ENCODE results near the gene NDST3.

DNA sequence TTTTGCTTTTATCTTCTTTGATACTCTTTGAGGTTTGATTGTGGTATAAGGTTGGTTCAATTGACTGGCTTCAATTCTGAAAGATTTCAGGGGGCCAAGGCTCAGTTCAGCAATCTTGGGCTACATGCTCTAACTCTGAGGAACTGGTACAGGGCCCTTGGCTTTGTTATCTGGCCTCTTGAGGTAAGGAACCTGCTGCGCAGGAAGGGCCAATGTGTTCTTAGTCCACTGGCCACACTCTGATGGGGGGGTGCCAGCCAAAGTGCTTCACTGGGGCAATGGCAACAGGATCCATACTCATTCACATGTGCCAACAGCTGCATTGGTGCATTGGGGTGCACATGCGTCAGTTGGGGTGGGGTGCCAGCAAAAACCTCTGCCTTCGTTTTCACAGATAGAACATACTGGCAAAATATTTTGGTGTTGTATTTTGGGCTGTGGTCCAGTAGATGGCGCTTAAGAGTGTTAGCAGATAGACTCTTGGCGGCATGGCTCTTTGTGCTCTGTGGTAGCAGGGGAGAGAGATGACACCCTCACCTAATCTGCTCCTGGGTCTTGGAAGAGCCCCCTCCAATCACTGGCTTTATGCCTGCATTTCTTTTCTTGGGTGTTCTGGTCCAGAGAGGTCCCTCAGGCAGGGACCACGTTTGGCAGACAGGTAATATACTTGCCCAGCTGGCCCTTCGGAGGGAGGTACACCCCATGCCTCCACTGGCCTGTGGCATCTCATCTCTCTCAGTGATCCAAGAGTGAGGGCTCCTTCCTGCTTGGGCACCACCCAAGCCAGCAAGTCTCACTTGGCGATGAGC, 42.9 kb downstream of the NDST3 start:
- TF ChIP-seq EZH2 (IDR thresholded peaks at IDR 0.05): no peak
- TF ChIP-seq FOXP2 (optimal IDR thresholded peaks at IDR 0.05; ENCODE audit: control extremely low read depth, extremely low read length, insufficient read depth): no peak
